Spleen (tissue), 11 donors: ENCODE data around the gene TTC39B. TPM values are rescaled to one million over a fixed set of nuclear protein-coding genes. Genes with fewer than 3 reads are reported as not detected.
"Not testable (repeated sequence)": the region's sequence is repeated elsewhere in the genome, so short reads cannot be mapped to it uniquely, and the experiment has no call there.

ENCODE experiments used
- DNase-seq: peaks from one replicate; pipeline ENCODE4 v3.0.0-alpha.2; 2020
- H3K27ac ChIP-seq, 8 donors: fragments of 200-600 bp; sonication (generic) in 7 of 8; 1 replicate in 4 of 8; 2 replicates in 4 of 8; pipeline versions ENCODE4 v1.5.0 to v1.8.0; 2016 to 2021; ENCODE audit warnings: inconsistent platforms in 4 of 8, mild to moderate bottlenecking in 4 of 8, moderate library complexity in 1 of 8
- H3K27me3 ChIP-seq, 7 donors: fragments of 200-600 bp; sonication (generic) in 6 of 7; replicated peaks in 1 of 7; 1 replicate in 4 of 7; 2 replicates in 3 of 7; pipeline versions ENCODE4 v1.5.0 to v1.8.0; 2016 to 2021; ENCODE audit warnings: inconsistent platforms in 3 of 7, mild to moderate bottlenecking in 1 of 7
- H3K36me3 ChIP-seq, 6 donors: fragments of 200-600 bp; sonication (generic) in 5 of 6; 1 replicate in 4 of 6; 2 replicates in 2 of 6; pipeline versions ENCODE4 v1.5.0 to v1.8.0; 2016 to 2021; ENCODE audit warnings: inconsistent platforms in 2 of 6
- H3K4me1 ChIP-seq, 6 donors: fragments of 200-600 bp; sonication (generic) in 5 of 6; 1 replicate in 3 of 6; 2 replicates in 3 of 6; pipeline versions ENCODE4 v1.5.0 to v1.8.0; 2016 to 2021; ENCODE audit warnings: inconsistent platforms in 3 of 6
- H3K4me3 ChIP-seq, 8 donors: fragments of 200-600 bp; sonication (generic) in 7 of 8; 1 replicate in 4 of 8; 2 replicates in 4 of 8; pipeline versions ENCODE4 v1.5.0 to v1.8.0; 2016 to 2021; ENCODE audit warnings: inconsistent platforms in 4 of 8, mild to moderate bottlenecking in 4 of 8, moderate library complexity in 2 of 8
- H3K9me3 ChIP-seq, 8 donors: fragments of 200-600 bp; sonication (generic) in 7 of 8; 1 replicate in 4 of 8; 2 replicates in 4 of 8; pipeline versions ENCODE4 v1.5.0 to v1.8.0; 2016 to 2021; ENCODE audit warnings: inconsistent platforms in 4 of 8
- CTCF ChIP-seq, 11 experiments: fragments of 200-600 bp in 7 of 11; fragments of 450-650 bp in 4 of 11; sonication (generic) in 4 of 11; IDR thresholded peaks in 8 of 11; conservative IDR thresholded peaks in 3 of 11; 1 replicate in 7 of 11; 2 replicates in 4 of 11; pipeline versions ENCODE4 v1.4.0 to v1.8.0; 2016 to 2021; ENCODE audit warnings: antibody characterized with exemption in 11 of 11, inconsistent platforms in 4 of 11, mild to moderate bottlenecking in 1 of 11
- POLR2A ChIP-seq, 3 donors: fragments of 450-650 bp; IDR thresholded peaks; one replicate each; pipeline ENCODE4 v1.5.1; 2017; ENCODE audit warnings: antibody characterized with exemption in 3 of 3, mild to moderate bottlenecking in 1 of 3
- POLR2AphosphoS5 ChIP-seq, 3 donors: sonication (generic); formaldehyde crosslinking; IDR thresholded peaks; one replicate each; pipeline ENCODE4 v1.5.1; 2017; ENCODE audit warnings: antibody characterized with exemption in 3 of 3
- WGBS, 5 donors: extraction: QIAGEN DNeasy Blood & Tissue Kit in 3 of 5; methylation state at CpG; one replicate each; pipeline versions ENCODE4 v1.1.5 to v1.1.7; 2013 to 2018; 5-methylcytosine and 5-hydroxymethylcytosine counted together
- intact Hi-C: fragments of 100-400 bp; cut with DNase I; formaldehyde crosslinking; loops from one replicate; pipeline ENCODE4 v1.15.0; 2023; ENCODE audit warnings: low total_unique reads
- polyA plus RNA-seq, 3 donors: library from polyadenylated mRNA; stranded (reverse); fragments of 200-250 nt; gene quantifications; one replicate each; pipeline ENCODE4 v1.2.1, GENCODE V29; 2013
- total RNA-seq, 7 donors: library from RNA; depleted of rRNA in 3 of 7; stranded (reverse); fragments of >200 nt in 3 of 7; fragmentation: NEBNext Ultra II Directional in 4 of 7; extraction: Animal tissue kit (Norgen Biotek cat#: 25700) in 4 of 7; gene quantifications; one replicate each; pipeline versions ENCODE4 v1.1.0 to v1.2.1, GENCODE V29; 2016 to 2021
- donor health status: healthy with polysubstance abuse.
- donor health status: DM: no; HTN: no; CAD: no; lungs with moderate emphysema.
- donor health status: DM: no; HTN: no; CAD: no.
- donor health status: Bipolar disorder and iron deficiency.
- donor health status: healthy.
- donor health status: DM: no; HTN: no; CAD: no.
- donor health status: DM: yes; HTN: yes; CAD: no.

TTC39B gene
- total and polyA plus RNA-seq, 10 donors = 4.8 to 24.1 (median 19.0) TPM

- no peak overlapping the region for H3K4me3 ChIP-seq
- H3K36me3 ChIP-seq = no peaks in the 10 kb centered on the region
- no peaks in the 10 kb centered on the region for H3K4me1 ChIP-seq
- intact Hi-C loops = no loop called here
- no peak for TF ChIP-seq POLR2AphosphoS5 (IDR thresholded peaks at IDR 0.05)
- no peak for TF ChIP-seq CTCF (IDR thresholded peaks at IDR 0.05 in 8 of 11, conservative IDR thresholded peaks at IDR 0.05 in 3 of 11)
- TF ChIP-seq POLR2A (IDR thresholded peaks at IDR 0.05) = no peak
- no peak overlapping the region for H3K27ac ChIP-seq
- H3K9me3 ChIP-seq = no peaks in the 10 kb centered on the region
- 39 to 60% (median 53%) methylated on average over 4 of the region's 4 CpGs for WGBS, 5 donors
- no peak for DNase-seq
- no peaks in the 10 kb centered on the region for H3K27me3 ChIP-seq
Observed at GRCh38 chr9:15333376-15333881, 26.4 kb upstream of the TTC39B start.

- Histone ChIP-seq H3K4me1 (peaks cover 0 to 4% (median 0%) of the 10 kb centered on the region in 6 donors), H3K9me3 (no peaks in the 10 kb centered on the region), H3K4me3 (no peak overlapping the region), H3K27me3 (no peaks in the 10 kb centered on the region), H3K27ac (no peak overlapping the region), H3K36me3 (no peaks in the 10 kb centered on the region)
- intact Hi-C loops = no loop called here
- DNase-seq = no peak
- no peak for TF ChIP-seq POLR2AphosphoS5 (IDR thresholded peaks at IDR 0.05)
- no peak for TF ChIP-seq POLR2A (IDR thresholded peaks at IDR 0.05)
- TF ChIP-seq CTCF (IDR thresholded peaks at IDR 0.05 in 8 of 11, conservative IDR thresholded peaks at IDR 0.05 in 3 of 11) = no peak
- 68 to 94% (median 76%) methylated on average over 2 of the region's 2 CpGs for WGBS, 5 donors
Observed at GRCh38 chr9:15332939-15333338, 25.9 kb upstream of the TTC39B start.

GRCh38 chr9:15329539-15330109 lies 22.6 kb upstream of the TTC39B start:
- no peak for TF ChIP-seq POLR2A (IDR thresholded peaks at IDR 0.05)
- no peak for TF ChIP-seq CTCF (IDR thresholded peaks at IDR 0.05 in 8 of 11, conservative IDR thresholded peaks at IDR 0.05 in 3 of 11)
- no peak for TF ChIP-seq POLR2AphosphoS5 (IDR thresholded peaks at IDR 0.05)
- Histone ChIP-seq H3K36me3 (no peaks in the 10 kb centered on the region), H3K4me3 (no peak overlapping the region), H3K27ac (no peak overlapping the region), H3K27me3 (no peaks in the 10 kb centered on the region), H3K4me1 (peaks cover 0 to 4% (median 0%) of the 10 kb centered on the region in 6 donors), H3K9me3 (peaks cover 0 to 6% (median 0%) of the 10 kb centered on the region in 8 donors)
- 82 to 99% (median 88%) methylated on average over 4 of the region's 4 CpGs for WGBS, 5 donors
- DNase-seq = no peak
- intact Hi-C loops = no loop called here

- TF ChIP-seq POLR2A (IDR thresholded peaks at IDR 0.05) = no peak
- no peak for TF ChIP-seq POLR2AphosphoS5 (IDR thresholded peaks at IDR 0.05)
- TF ChIP-seq CTCF (IDR thresholded peaks at IDR 0.05 in 8 of 11, conservative IDR thresholded peaks at IDR 0.05 in 3 of 11) = no peak
- Histone ChIP-seq H3K27me3 (no peaks in the 10 kb centered on the region), H3K4me3 (no peak overlapping the region), H3K4me1 (peaks cover 0 to 4% (median 0%) of the 10 kb centered on the region in 6 donors), H3K27ac (no peak overlapping the region), H3K36me3 (no peaks in the 10 kb centered on the region), H3K9me3 (peaks cover 0 to 10% (median 3%) of the 10 kb centered on the region in 8 donors)
- 95 to 100% (median 97%) methylated on average over 1 of the region's 1 CpG for WGBS, 5 donors
- DNase-seq = no peak
- intact Hi-C loops = no loop called here
Observed at GRCh38 chr9:15328946-15329345, 21.9 kb upstream of the TTC39B start.

- DNase-seq, H3K27me3 ChIP-seq, intact Hi-C loops, H3K36me3 ChIP-seq, H3K4me3 ChIP-seq, H3K27ac ChIP-seq, H3K4me1 ChIP-seq: not testable (repeated sequence)
- WGBS, 5 donors = 74 to 95% (median 89%) methylated on average over 3 of the region's 3 CpGs
- peaks cover 0 to 23% (median 15%) of the 10 kb centered on the region in 8 donors for H3K9me3 ChIP-seq
Observed at GRCh38 chr9:15322695-15323094, 15.7 kb upstream of the TTC39B start.

GRCh38 chr9:15319661-15320060 lies 12.6 kb upstream of the TTC39B start:
- 65 to 76% (median 72%) methylated on average over 9 of the region's 9 CpGs for WGBS, 5 donors
- intact Hi-C loops, H3K27ac ChIP-seq, H3K36me3 ChIP-seq, H3K4me3 ChIP-seq, H3K4me1 ChIP-seq, H3K27me3 ChIP-seq, DNase-seq: not testable (repeated sequence)
- peaks cover 0 to 19% (median 15%) of the 10 kb centered on the region in 8 donors for H3K9me3 ChIP-seq
